Measurements from ENCODE around the gene STK11.

STK11 gene

DNA sequence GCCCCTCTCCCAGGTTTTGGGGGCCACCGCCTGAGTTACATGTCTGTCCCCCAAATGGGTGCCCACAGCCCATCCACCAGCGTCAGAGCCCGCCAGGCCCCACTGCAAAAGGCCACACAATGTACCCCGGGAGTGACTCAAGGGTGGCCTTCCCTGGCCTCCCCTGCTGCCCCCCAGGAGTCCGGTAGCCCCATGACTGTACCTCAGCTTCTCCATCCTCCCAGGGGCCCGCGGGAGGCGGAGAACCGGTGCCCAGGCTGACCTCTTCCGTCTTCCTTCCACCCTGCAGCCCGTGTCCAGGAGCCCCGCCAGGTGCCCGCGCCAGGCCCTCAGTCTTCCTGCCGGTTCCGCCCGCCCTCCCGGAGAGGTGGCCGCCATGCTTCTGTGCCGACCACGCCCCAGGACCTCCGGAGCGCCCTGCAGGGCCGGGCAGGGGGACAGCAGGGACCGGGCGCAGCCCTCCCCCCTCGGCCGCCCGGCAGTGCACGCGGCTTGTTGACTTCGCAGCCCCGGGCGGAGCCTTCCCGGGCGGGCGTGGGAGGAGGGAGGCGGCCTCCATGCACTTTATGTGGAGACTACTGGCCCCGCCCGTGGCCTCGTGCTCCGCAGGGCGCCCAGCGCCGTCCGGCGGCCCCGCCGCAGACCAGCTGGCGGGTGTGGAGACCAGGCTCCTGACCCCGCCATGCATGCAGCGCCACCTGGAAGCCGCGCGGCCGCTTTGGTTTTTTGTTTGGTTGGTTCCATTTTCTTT, 21.9 kb downstream of the STK11 start:
- TF ChIP-seq, protein P1, sequence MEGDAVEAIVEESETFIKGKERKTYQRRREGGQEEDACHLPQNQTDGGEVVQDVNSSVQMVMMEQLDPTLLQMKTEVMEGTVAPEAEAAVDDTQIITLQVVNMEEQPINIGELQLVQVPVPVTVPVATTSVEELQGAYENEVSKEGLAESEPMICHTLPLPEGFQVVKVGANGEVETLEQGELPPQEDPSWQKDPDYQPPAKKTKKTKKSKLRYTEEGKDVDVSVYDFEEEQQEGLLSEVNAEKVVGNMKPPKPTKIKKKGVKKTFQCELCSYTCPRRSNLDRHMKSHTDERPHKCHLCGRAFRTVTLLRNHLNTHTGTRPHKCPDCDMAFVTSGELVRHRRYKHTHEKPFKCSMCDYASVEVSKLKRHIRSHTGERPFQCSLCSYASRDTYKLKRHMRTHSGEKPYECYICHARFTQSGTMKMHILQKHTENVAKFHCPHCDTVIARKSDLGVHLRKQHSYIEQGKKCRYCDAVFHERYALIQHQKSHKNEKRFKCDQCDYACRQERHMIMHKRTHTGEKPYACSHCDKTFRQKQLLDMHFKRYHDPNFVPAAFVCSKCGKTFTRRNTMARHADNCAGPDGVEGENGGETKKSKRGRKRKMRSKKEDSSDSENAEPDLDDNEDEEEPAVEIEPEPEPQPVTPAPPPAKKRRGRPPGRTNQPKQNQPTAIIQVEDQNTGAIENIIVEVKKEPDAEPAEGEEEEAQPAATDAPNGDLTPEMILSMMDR (IDR thresholded peaks at IDR 0.05): no peak

DNA sequence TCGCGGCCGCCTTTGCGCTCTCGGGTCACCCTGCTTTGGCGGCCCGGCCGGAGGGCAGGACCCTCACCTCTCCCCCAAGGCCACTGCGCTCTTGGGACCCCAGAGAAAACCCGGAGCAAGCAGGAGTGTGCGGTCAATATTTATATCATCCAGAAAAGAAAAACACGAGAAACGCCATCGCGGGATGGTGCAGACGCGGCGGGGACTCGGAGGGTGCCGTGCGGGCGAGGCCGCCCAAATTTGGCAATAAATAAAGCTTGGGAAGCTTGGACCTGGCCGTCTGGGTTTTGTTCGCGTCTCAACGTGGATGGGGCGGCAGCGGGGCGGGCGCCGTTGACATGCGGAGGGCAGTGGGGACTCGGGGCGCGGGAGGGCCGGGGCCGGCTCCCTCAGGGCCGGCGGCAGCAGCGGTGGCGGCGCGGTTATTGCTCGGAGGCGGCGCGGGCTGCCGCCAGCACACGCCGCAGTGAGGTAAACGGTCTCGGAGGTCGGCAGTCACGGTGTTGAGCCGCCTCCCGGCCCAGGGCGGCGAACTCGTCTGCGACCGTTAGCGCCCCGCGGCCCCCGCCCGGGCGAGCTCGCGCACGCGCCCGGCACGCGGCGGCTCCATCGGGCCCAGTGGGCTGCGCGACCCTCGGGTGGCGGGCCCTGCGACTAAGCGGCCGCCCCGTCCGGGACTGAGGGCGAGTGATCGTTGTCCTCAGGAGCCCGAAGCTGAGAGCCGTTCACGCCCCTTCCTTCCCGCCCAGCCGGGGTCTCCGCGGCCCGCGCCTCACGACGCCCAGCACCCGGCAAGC, 22.8 kb downstream of the STK11 start:
- TF ChIP-seq, protein P1 (IDR thresholded peaks at IDR 0.05): no peak

DNA sequence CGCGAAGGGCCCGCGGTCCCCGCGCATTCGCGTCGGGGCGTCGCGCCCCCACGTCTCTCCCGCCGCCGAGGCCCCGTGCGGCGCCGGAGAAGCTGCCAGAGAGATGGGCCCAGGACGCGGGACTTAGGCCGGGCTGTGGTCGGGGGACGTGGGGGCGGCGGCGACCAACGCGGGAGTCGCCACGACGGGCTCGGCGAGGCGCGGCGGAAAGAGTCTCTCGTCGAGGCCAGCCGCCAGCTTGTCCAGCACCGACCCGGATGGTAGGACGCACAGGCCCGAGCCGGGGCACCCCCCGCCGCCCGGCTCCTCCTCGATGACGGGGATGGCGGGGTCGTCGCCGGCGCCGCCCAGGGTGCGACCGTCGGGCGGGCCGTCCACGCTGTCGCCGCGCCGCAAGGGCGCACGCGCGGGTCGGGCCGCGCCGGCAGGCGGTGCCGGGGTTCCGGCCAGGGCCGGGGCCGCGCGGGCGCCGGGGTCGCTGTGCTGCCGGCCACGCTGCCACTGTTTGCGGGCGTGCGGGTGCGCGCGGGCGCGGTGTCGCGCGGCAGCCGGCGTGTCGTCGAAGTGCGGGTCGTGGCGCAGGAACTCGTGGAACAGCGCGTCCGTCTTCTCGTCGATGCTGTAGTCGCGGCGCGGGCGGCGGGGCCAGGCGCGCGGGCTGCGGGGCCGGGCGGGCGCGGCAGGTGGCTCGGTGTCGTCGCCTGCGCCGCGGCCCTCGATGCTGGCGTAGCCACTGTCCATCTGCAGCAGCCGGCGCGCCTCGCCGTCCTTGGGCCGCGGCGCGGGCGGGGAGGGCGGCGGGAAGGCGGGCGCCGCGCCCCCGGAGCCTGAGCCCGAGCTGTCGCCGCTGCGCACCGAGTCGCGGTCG, 23.7 kb downstream of the STK11 start:
- TF ChIP-seq, protein P1 (IDR thresholded peaks at IDR 0.05): no peak

DNA sequence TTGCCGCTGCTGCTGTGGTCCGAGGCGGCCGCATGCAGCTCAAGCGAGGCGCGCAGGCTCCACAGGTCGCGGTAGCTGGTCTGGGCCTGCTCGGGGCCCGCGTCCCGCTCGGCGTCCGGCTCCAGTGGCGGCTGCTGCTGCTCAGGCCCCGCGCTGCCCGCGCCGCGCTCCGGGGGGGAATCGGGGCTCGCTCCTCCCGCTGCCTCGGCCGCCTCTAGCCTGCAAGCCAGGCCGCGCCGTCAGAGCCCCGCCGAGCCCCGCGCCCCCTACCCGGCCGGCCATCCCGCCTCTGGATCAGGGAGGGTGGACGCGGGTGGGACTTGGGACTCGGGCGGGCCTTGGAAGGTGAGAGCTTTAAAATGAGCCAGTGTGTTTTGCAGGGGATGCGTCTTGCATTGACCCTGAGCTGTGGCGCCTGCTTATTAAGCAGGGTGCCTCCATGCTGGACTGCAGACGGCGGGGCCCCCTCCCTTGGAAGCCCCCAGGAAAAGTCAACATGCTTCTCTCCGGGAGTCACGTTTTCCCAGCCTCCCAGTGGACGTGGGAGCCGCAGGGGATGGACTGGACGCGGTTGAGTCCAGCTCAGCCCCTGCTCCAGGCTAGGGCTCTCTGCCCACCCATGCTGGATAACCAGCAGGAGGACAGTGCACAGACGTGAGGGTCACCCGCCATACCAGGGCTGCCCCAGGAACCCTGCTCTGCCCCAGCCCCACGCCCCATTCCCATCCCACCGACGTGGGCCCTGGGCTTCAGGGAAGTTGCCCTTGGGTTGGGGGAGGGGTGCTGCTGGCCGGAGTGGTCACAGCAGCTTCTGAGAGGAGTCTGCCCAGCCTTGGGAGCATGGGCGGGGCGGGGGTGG, 24.6 kb downstream of the STK11 start:
- TF ChIP-seq, protein P1 (IDR thresholded peaks at IDR 0.05): no peak

DNA sequence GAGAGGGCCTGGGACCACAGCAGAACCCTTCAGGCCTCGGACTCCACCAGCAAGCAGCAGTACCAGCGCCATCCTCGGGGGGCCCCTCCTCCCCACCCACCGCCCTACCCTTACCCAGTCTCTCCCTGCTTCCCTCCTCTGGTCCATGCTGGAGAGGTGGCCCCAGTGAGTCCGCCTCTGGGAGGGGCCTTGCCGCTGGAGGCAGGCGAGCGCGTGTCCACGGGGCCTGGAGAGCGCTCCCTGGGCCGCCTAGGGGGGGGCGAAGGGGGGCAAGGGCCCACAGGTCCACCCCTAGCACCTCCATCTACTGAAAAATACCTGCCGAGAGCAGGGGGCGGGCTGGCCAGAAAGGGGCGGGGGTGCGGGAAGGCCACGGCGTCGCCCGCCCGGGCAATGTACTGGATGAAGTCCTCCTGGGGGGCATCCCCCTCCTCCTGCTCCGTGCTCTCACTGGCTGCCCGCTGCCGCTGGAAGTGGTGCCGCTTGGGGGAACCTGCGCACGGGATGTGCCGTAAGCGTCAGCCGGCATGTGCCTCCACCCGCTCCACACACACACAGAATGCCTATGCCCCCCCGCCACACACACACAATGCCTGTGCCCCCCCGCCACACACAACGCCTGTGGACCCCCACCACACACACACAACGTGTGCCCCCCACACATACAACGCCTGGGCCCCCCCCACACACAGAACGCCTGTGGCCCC, 25.4 kb downstream of the STK11 start:
- TF ChIP-seq, protein P1 (IDR thresholded peaks at IDR 0.05): no peak

DNA sequence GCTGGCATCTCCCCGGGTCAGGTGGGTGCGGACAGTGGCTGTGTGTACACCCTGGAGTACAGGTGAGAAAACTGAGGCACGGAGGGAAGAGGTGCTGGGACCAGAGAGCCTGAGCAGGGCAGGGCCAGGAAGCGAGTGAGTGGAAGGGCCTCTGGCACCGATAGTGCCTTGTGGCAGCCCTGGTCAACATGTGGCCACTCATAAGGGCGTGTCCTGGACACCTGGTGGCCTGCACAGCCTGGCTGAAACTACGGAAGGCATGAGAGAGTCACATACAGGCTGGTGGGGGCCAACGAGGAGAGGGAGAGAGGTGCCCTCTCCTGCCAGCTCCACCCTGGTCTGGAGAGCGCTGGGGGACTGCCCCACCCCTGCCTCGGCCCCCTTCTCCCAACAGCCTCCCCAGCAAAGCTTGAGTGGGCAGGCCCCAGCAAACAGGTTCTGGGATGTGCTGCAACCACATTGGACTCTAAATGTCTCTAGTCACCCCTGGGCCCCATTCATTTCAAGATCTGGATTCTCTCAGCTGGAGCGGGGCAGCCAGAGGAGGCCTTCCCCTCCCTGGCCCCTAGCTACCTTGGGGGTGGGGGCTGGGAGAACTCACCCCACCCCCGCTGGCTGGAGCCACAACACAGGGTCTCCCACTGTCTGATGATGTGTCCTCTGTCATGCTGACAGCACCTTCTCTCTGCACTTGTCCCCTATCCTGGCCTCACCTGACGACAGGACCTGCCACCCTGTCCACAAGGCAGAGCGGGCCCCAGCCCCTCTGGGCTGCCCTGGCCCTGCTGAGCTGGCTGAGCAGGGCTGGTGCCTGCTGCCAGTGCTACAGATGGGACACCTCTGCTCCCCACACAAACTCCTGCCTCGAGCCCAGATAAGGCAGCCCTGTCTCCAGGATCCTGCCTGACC, 26.4 kb downstream of the STK11 start:
- TF ChIP-seq, protein P1 (IDR thresholded peaks at IDR 0.05): no peak

All from LNCAP (cell line).